Breast epithelium (tissue), 3 donors: ENCODE measurements around the gene ASTN2.

Experiments
- CTCF ChIP-seq, 3 donors: fragments of 450-650 bp; IDR thresholded peaks; one replicate each; pipeline ENCODE4 v1.5.1; 2016 to 2017; ENCODE audit warnings: antibody characterized with exemption in 3 of 3, mild to moderate bottlenecking in 3 of 3, moderate library complexity in 3 of 3
- POLR2A ChIP-seq: fragments of 450-650 bp; IDR thresholded peaks from one replicate; pipeline ENCODE4 v1.6.1; 2016; ENCODE audit warnings: antibody characterized with exemption, mild to moderate bottlenecking, moderate library complexity
- POLR2AphosphoS5 ChIP-seq, 3 donors: sonication (generic); formaldehyde crosslinking; IDR thresholded peaks; one replicate each; pipeline ENCODE4 v1.6.1; 2017; ENCODE audit warnings: antibody characterized with exemption in 3 of 3

GRCh38 chr9:116741742-116742141, 673.1 kb downstream of the ASTN2 start:
- TF ChIP-seq CTCF (IDR thresholded peaks at IDR 0.05) (no peak), POLR2AphosphoS5 (IDR thresholded peaks at IDR 0.05) (no peak), POLR2A (no peak)
